K562 treated with DMSO at 1 percent for 24 hours (cell line): ENCODE measurements around the gene UROD. TPM values are rescaled to one million over a fixed set of nuclear protein-coding genes. Genes with fewer than 3 reads are reported as not detected.

ENCODE experiments used
- total RNA-seq: library from RNA; unstranded; fragments of 300-600 nt; gene quantifications from 2 replicates; pipeline ENCODE4 v1.2.3, GENCODE V29; 2022; ENCODE audit warnings: low read depth; ENCODE audit not compliant: insufficient read depth

Gene UROD
- 480 and 503 TPM in 2 replicates for total RNA-seq

GRCh38 chr1:45011837-45012638, at the start of gene UROD:
Gene UROD (plus strand): TSS chr1:45012254. CDS start chr1:45012266, 12 bp downstream.

GRCh38 chr1:45010855-45011811, 921 bp upstream of the UROD start, which contains the start of gene HECTD3:
Gene HECTD3 (minus strand): TSS chr1:45011324. CDS start chr1:45011257, 67 bp downstream.

Other genes starting within 250 kb of the UROD start
- 5,486 and 5,742 TPM in 2 replicates for gene RPS8, start 236.7 kb upstream of the UROD start, total RNA-seq
- not detected in 2 replicates for gene BEST4, start 224.1 kb upstream of the UROD start, total RNA-seq
- gene PLK3, start 211.9 kb upstream of the UROD start, total RNA-seq: 22.5 and 22.7 TPM in 2 replicates
- gene DYNLT4, start 204.9 kb upstream of the UROD start, total RNA-seq: 0.72 and 2.3 TPM in 2 replicates
- gene BTBD19, start 203.7 kb upstream of the UROD start, total RNA-seq: 2.4 and 3.0 TPM in 2 replicates
- gene PTCH2, start 169.0 kb upstream of the UROD start, total RNA-seq: 0.68 and 1.1 TPM in 2 replicates
- gene EIF2B3, start 25.7 kb upstream of the UROD start, total RNA-seq: 58.8 and 67.1 TPM in 2 replicates
- gene HECTD3, start 930 bp upstream of the UROD start, total RNA-seq: 75.3 and 79.8 TPM in 2 replicates
- gene ZSWIM5, start 194.4 kb downstream of the UROD start, total RNA-seq: 0.93 and 1.3 TPM in 2 replicates